ENCODE measurements around the gene IL22RA1.

Gene IL22RA1

DNA sequence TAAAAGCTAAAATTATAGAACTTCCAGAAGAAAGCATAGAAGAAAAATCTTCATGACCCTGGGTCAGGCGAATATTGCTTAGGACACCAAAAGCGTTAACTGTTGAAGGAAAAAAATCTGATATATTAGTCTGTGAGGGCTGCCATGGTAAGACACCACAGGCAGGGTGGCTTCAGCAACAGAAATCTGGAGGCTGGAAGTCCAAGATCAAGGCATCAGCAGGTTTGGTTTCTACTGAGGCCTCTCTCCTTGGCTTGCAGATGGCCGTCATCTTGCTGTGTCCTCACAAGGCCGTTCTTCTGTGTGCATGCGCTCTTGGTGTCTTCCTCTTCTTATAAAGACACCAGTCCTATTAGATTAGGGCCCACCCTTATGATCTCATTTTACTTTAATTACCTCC, 29.7 kb upstream of the IL22RA1 start:
- no peak for DNase-seq (ENCODE audit: low read depth, low spot score)
- ChIA-PET POLR2A (no interaction called here), CTCF (interaction anchor here (0.8 to 1.5 kb wide), 5 partner anchors 11 to 218 kb away, joined by 3 to 5 read pairs (median 3); no protein-coding TSS in a partner anchor)
- no peak overlapping the region for H3K4me3 ChIP-seq (ENCODE audit: low read depth, low read length)
- TF ChIP-seq, protein P1, sequence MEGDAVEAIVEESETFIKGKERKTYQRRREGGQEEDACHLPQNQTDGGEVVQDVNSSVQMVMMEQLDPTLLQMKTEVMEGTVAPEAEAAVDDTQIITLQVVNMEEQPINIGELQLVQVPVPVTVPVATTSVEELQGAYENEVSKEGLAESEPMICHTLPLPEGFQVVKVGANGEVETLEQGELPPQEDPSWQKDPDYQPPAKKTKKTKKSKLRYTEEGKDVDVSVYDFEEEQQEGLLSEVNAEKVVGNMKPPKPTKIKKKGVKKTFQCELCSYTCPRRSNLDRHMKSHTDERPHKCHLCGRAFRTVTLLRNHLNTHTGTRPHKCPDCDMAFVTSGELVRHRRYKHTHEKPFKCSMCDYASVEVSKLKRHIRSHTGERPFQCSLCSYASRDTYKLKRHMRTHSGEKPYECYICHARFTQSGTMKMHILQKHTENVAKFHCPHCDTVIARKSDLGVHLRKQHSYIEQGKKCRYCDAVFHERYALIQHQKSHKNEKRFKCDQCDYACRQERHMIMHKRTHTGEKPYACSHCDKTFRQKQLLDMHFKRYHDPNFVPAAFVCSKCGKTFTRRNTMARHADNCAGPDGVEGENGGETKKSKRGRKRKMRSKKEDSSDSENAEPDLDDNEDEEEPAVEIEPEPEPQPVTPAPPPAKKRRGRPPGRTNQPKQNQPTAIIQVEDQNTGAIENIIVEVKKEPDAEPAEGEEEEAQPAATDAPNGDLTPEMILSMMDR (IDR thresholded peaks at IDR 0.05; ENCODE audit: insufficient read depth, low read length, missing control alignments): no peak

DNA sequence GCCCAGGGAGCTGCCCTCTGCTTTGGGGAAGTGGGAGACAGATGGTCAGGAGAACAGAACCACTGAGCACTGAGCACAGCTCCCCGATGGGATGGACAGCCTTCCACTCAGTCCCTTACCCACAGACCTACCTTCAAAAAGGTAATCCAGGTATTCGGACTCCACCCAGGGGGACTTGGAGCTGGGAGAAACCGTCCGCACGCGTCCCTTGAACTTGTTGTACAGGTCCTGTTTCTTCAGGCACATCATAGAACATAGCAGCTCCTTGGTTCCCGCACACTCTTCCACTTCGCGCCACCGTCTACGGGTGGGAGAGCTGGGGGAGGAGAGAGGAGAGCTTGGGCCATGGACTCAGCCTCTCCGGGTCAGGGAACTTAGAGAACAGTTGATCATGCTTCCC, 26.3 kb upstream of the IL22RA1 start:
- TF ChIP-seq, protein P1 (IDR thresholded peaks at IDR 0.05; ENCODE audit: insufficient read depth, low read length, missing control alignments): no peak
- DNase-seq (ENCODE audit: low read depth, low spot score): no peak
- CTCF ChIA-PET: interaction anchor here (0.6 to 2.9 kb wide), 6 partner anchors 15 to 224 kb away, joined by 3 to 17 read pairs (median 4); no protein-coding TSS in a partner anchor
- POLR2A ChIA-PET: no interaction called here
- H3K4me3 ChIP-seq (ENCODE audit: low read depth, low read length): no peak overlapping the region

DNA sequence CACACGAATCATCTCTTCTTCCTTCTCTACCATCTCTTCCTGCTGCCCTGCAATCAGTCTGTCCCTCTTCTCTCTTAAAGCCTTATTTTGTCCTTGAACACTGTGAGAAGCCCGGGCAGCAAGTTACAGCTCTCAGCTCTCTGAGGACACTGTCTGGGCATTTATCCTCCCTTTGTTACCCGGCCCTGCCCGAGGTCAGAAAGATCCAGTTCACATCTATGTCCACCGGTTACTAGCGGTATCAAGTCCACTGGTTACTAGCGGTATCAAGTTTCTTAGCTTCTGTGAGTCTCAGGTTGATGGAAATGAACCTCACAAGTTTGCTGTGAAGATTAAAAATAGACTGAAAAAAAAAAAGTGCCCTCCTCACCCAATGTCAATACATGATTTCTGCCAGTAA, 25.3 kb upstream of the IL22RA1 start:
- TF ChIP-seq, protein P1 (IDR thresholded peaks at IDR 0.05; ENCODE audit: insufficient read depth, low read length, missing control alignments): no peak
- H3K4me3 ChIP-seq (ENCODE audit: low read depth, low read length): no peak overlapping the region
- DNase-seq (ENCODE audit: low read depth, low spot score): no peak
- POLR2A ChIA-PET: no interaction called here
- CTCF ChIA-PET: interaction anchor here (1.1 to 2.9 kb wide), 8 partner anchors 14 to 223 kb away, joined by 3 to 17 read pairs (median 8); no protein-coding TSS in a partner anchor

DNA sequence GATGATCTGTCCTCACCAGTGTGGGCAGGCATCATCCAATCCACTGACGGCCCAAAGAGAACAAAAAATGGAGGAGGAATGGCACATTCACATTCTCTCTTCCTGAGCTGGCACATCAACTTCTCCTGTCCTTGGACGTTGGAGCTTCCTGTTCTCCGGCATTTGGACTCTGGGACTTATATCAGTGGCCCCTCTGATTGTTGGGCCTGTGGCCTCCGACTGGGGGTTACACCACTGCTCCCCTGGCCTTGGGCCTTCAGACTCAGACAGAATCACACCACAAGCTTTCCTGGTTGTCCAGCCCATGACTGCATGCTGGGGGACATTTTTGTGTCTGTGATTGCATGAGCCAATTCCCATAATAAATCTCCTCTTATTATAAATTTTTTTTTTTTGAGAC, 24.1 kb upstream of the IL22RA1 start:
- TF ChIP-seq, protein P1 (IDR thresholded peaks at IDR 0.05; ENCODE audit: insufficient read depth, low read length, missing control alignments): no peak
- no peak for DNase-seq (ENCODE audit: low read depth, low spot score)
- no peak overlapping the region for H3K4me3 ChIP-seq (ENCODE audit: low read depth, low read length)
- ChIA-PET POLR2A (no interaction called here), CTCF (interaction anchor here (1.1 to 2.9 kb wide), 6 partner anchors 13 to 224 kb away, joined by 3 to 17 read pairs (median 8); no protein-coding TSS in a partner anchor)

DNA sequence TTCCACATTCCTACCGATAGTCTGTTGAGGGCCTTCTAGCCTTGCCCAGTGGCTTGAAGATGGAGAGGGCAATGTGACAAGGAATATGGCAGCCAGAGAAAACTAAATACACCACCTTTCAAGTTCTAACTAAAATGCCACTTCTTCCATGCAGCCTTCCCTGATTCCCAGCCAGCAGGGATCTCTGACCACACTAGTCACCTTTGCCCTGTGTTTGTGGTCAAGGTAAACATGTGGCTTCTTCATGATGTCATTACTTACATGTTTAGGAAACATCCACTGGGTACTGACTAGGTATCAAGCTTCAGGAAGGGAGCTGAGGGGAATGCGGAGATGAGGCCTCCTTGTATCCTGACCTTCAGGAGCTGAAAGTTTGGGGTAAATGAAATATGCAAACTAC, 22.6 kb upstream of the IL22RA1 start:
- ChIA-PET CTCF (interaction anchor here (1.0 to 5.7 kb wide), 3 partner anchors 11 to 94 kb away, joined by 3 to 40 read pairs (median 4); no protein-coding TSS in a partner anchor), POLR2A (no interaction called here)
- TF ChIP-seq, protein P1 (IDR thresholded peaks at IDR 0.05; ENCODE audit: insufficient read depth, low read length, missing control alignments): no peak
- DNase-seq (ENCODE audit: low read depth, low spot score): no peak
- no peak overlapping the region for H3K4me3 ChIP-seq (ENCODE audit: low read depth, low read length)

DNA sequence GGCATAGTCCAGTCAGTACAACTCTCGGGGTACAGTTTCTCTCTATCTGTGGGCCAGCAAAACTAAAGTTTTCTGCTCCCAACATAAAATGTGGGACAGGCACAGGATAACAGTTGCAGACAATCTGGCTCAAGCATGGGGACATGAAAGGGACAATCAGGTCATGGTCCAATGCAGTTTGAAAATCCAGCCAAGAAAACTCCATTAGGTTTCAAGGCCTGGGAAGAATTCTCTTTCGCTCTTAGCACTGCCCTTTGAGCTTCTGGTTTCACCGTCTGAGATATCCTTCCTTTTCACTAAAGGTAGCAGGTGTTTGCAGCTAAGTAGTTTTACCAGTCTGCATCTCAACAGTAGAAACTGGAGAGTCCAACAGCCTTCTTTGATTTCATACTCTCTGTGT, 21.1 kb upstream of the IL22RA1 start:
- H3K4me3 ChIP-seq (ENCODE audit: low read depth, low read length): no peak overlapping the region
- ChIA-PET CTCF (interaction anchor here (5.7 kb wide), 1 partner anchor 13 kb away, joined by 40 read pairs; no protein-coding TSS in a partner anchor), POLR2A (no interaction called here)
- no peak for DNase-seq (ENCODE audit: low read depth, low spot score)
- TF ChIP-seq, protein P1 (IDR thresholded peaks at IDR 0.05; ENCODE audit: insufficient read depth, low read length, missing control alignments): no peak

Data from AG04449 (cell line).